ENCODE data around the gene KRT14. TPM values are rescaled to one million over a fixed set of nuclear protein-coding genes. Genes with fewer than 3 reads are reported as not detected.

Gene KRT14
- total and polyA plus RNA-seq, 2 experiments from 2014 or later: not detected

- TF ChIP-seq ETS1 (IDR thresholded peaks at IDR 0.05): no peak
- TF ChIP-seq NANOG (IDR thresholded peaks at IDR 0.05; ENCODE audit: borderline replicate concordance): no peak
- TF ChIP-seq ZNF331 (CRISPR knock-in tag; IDR thresholded peaks at IDR 0.05; ENCODE audit: low read depth): no peak
- TF ChIP-seq POLR2AphosphoS5 (IDR thresholded peaks at IDR 0.05; ENCODE audit: low read depth): no peak
- TF ChIP-seq ZNF114 (CRISPR knock-in tag; IDR thresholded peaks at IDR 0.05): no peak
- no peak for TF ChIP-seq EZH2phosphoT487 (IDR thresholded peaks at IDR 0.05; ENCODE audit: unreplicated experiment)
Measured at GRCh38 chr17:41561554-41561953, 25.1 kb downstream of the KRT14 start (continued).

GRCh38 chr17:41559548-41559947, 27.1 kb downstream of the KRT14 start:
- Mint-ChIP-seq H3K27me3 (ENCODE audit: insufficient read depth, low read depth, poor library complexity) (peaks cover 7% of the 10 kb centered on the region), H3K27ac (no peak overlapping the region), H3K9me3 (no peaks in the 10 kb centered on the region), H3K36me3 (ENCODE audit: low read depth) (no peaks in the 10 kb centered on the region), H3K4me1 (peaks cover under 1% of the 10 kb centered on the region; the same call in 2 of the 3 replicates), H3K4me3 (no peak overlapping the region)
- Histone ChIP-seq H3K4me1 (ENCODE audit: insufficient read depth) (no peaks in the 10 kb centered on the region; the same call in 1 of the 2 replicates), H4K20me1 (replicated peaks; ENCODE audit: insufficient read depth) (no peaks in the 10 kb centered on the region), H2AFZ (no peak overlapping the region), H3K79me2 (replicated peaks; ENCODE audit: insufficient read depth) (no peaks in the 10 kb centered on the region), H3K27ac (ENCODE audit: low read depth) (no peak overlapping the region), H3F3A (replicated peaks; ENCODE audit: low read depth) (no peaks in the 10 kb centered on the region), H3K36me3 (ENCODE audit: insufficient read depth) (no peaks in the 10 kb centered on the region), H3K27me3 (ENCODE audit: insufficient read depth) (no peaks in the 10 kb centered on the region), H3K4me2 (no peak overlapping the region), H3K4me3 (no peak overlapping the region), H3K9me2 (ENCODE audit: insufficient read depth) (no peaks in the 10 kb centered on the region)
- TF ChIP-seq JUNB (IDR thresholded peaks at IDR 0.05; ENCODE audit: unreplicated experiment): no peak
- TF ChIP-seq ETS1 (IDR thresholded peaks at IDR 0.05): no peak
- no peak for TF ChIP-seq EZH2phosphoT487 (IDR thresholded peaks at IDR 0.05; ENCODE audit: unreplicated experiment)
- TF ChIP-seq STAT1 (IDR thresholded peaks at IDR 0.05; ENCODE audit: unreplicated experiment): no peak
- no peak for TF ChIP-seq ZNF114 (CRISPR knock-in tag; IDR thresholded peaks at IDR 0.05)
- no peak for TF ChIP-seq EZH2 (IDR thresholded peaks at IDR 0.05; ENCODE audit: low read depth, unreplicated experiment)
- no peak for TF ChIP-seq ZNF462 (CRISPR knock-in tag; IDR thresholded peaks at IDR 0.05)
- no peak for TF ChIP-seq REST (IDR thresholded peaks at IDR 0.05; ENCODE audit: unreplicated experiment)
- no peak for TF ChIP-seq POLR2AphosphoS5 (IDR thresholded peaks at IDR 0.05; ENCODE audit: low read depth)
- no peak for DNase-seq (ENCODE audit: low spot score)
- ATAC-seq: no peak
